Choroid plexus epithelial cell (primary cell): ENCODE measurements around the gene PTPRG.
A peak's percentile ranks its signal among the peaks of the same experiment; 100 is the strongest.

Experiments
- DNase-seq: peaks from one replicate; pipeline ENCODE4 v3.0.0-alpha.2; 2010; ENCODE audit warnings: low read depth
- H3K4me3 ChIP-seq: 2 replicates; pipeline ENCODE4 v1.5.1; 2011; ENCODE audit warnings: low read depth, mild to moderate bottlenecking, control low read depth, low read length, moderate library complexity
- CTCF ChIP-seq: conservative IDR thresholded peaks from 2 replicates; pipeline ENCODE4 v1.5.1; 2011; ENCODE audit warnings: low read depth, mild to moderate bottlenecking, control low read depth, inconsistent platforms, low read length, moderate library complexity

The PTPRG gene

DNA sequence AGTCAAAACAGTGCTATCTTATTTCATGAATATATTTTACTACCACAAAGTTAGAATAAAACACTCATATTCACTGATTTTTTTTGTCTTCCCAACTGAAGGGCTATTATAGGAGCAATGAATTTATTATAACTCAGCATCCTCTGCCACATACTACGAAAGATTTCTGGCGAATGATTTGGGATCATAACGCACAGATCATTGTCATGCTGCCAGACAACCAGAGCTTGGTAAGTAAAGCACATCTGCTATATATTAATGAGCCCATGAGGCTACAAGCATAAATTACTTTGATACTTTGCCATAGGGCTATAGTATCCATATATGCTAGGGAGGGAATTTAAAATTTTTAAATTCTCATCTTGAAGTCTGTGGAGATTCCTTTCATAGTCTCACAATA is 716.1 kb downstream of the PTPRG start:
- no peak for DNase-seq
- H3K4me3 ChIP-seq: no peak overlapping the region
- TF ChIP-seq CTCF: no peak

- DNase-seq: peak; percentile 9
- H3K4me3 ChIP-seq: no peak overlapping the region
- no peak for TF ChIP-seq CTCF
These were observed 716.6 kb downstream of the PTPRG start for GRCh38 chr3:62277986-62278385.

GRCh38 chr3:62281726-62282125 is 720.4 kb downstream of the PTPRG start:
- H3K4me3 ChIP-seq: no peak overlapping the region
- no peak for DNase-seq
- TF ChIP-seq CTCF: no peak

GRCh38 chr3:62284442-62284841 is 723.1 kb downstream of the PTPRG start:
- no peak for DNase-seq
- TF ChIP-seq CTCF: no peak
- H3K4me3 ChIP-seq: no peak overlapping the region

DNA sequence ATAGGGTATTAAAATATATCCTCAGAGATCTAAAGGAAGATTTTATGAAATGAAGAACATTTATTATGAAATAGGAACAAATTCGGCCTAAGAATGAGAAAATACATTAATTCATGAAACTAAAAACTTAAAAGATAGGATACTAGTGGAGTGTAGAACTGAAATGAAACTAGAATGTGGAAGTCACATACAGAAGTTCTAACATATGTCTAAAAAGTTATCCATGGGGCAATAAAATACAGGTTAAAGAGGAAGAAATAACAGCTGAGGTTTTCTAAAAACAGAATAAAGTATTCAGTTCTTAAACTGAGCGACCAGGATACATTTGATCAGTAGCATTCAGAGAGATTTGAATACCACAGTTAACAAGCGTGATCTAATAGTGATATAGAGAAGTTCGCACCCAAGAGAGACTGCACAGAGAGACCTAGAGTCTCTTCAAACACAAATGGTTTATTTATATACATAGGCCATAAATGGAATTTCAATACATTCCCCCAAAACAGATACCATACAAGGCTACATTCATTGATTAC is 726.1 kb downstream of the PTPRG start:
- DNase-seq: no peak
- no peak for TF ChIP-seq CTCF
- no peak overlapping the region for H3K4me3 ChIP-seq

DNA sequence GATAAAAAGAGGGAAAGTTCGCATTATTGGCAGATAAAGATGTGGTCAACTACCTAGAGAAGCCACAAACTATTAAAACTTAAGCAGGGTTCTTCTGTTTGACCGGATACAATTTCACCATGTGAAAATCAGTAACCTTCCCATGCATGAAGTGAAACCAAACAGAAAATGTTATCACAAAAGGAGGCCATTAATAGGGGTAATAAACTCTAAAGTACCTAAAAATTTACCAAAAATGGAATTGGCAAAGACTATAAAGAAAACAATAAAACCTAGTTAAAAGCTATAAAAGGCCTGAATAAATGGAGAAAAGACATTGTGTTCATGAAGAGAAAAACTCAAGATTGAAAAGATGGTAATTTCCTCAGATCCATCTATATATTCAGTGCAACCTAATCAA is 728.6 kb downstream of the PTPRG start:
- no peak for TF ChIP-seq CTCF
- no peak for DNase-seq
- H3K4me3 ChIP-seq: no peak overlapping the region

- H3K4me3 ChIP-seq: no peak overlapping the region
- TF ChIP-seq CTCF: no peak
- DNase-seq: no peak
These were observed 731.8 kb downstream of the PTPRG start for GRCh38 chr3:62293051-62293780.
